ENCODE results near the gene BUD13. TPM values are rescaled to one million over a fixed set of nuclear protein-coding genes. Genes with fewer than 3 reads are reported as not detected.

Gene BUD13
- total and polyA plus RNA-seq, 4 donors: 10.0 to 14.9 (median 13.3) TPM

DNA sequence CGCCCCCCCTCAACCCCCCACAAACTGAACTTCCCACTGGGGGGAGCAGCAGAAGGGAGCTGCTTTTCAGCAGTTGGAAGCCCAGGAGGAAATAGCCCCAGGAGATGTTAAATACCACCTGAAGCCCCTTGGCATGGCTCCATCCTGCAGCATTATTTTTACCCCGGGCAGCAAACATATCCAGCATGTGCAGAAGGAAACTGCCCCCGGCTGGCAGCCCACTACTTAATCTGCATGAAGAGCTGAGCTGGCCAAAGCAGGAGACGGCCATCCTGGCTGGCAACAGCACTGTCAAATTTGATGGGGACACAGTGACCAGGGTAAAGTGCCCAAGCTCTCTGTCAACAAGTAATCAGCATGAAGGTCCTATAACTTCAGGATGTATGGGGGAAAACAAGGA is 32.0 kb downstream of the BUD13 start:
- no peak for TF ChIP-seq CTCF (IDR thresholded peaks at IDR 0.05; ENCODE audit: control extremely low read depth, extremely low read depth)
- WGBS, 2 donors: 41 to 61% methylated on average over 4 of the region's 4 CpGs
- Histone ChIP-seq H3K36me3 (ENCODE audit: control insufficient read depth in 4 of 4, insufficient read depth in 4 of 4, low read length in 4 of 4) (peaks cover 0 to 4% (median 2%) of the 10 kb centered on the region in 4 donors), H3K4me3 (no peak overlapping the region), H3K4me1 (ENCODE audit: control insufficient read depth in 5 of 5, insufficient read depth in 5 of 5, low read length in 5 of 5) (peaks cover 0 to 6% (median 0%) of the 10 kb centered on the region in 5 donors), H3K27ac (ENCODE audit: low read depth in 1 of 2, low read length in 1 of 2) (no peak overlapping the region), H3K9ac (ENCODE audit: insufficient read depth in 1 of 2, low read length in 2 of 2) (no peak overlapping the region), H3K27me3 (ENCODE audit: control insufficient read depth in 3 of 3, insufficient read depth in 3 of 3, low read length in 2 of 3) (no peaks in the 10 kb centered on the region), H3K9me3 (ENCODE audit: control insufficient read depth in 4 of 4, insufficient read depth in 3 of 4, low read length in 3 of 4) (no peaks in the 10 kb centered on the region)
- DNase-seq (no peak), ATAC-seq (ENCODE audit: insufficient read depth, low FRiP score) (no peak)

DNA sequence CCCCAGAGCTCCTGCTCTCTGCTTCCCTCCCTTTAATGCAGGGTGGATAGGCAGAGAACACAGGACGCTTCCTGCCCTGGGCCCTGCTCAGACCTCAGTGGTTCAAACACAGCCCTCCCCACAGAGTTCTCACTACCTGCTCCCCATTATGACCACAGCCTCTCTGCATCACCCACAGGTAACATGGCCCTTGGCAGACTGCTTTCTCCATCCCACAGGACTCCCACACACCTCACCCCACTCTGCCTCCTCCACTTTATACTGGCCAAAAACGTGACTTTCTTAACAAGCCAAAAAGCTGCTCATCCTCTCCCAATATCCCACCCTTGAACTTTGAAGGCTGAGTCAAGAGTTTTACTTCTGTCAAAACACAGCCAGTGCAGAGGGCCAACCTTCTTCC is 33.8 kb downstream of the BUD13 start:
- TF ChIP-seq CTCF (IDR thresholded peaks at IDR 0.05; ENCODE audit: control extremely low read depth, extremely low read depth): no peak
- no peaks in the 10 kb centered on the region for H3K27me3 ChIP-seq (ENCODE audit: control insufficient read depth in 3 of 3, insufficient read depth in 3 of 3, low read length in 2 of 3)
- H3K9ac ChIP-seq (ENCODE audit: insufficient read depth in 1 of 2, low read length in 2 of 2): no peak overlapping the region
- H3K9me3 ChIP-seq (ENCODE audit: control insufficient read depth in 4 of 4, insufficient read depth in 3 of 4, low read length in 3 of 4): no peaks in the 10 kb centered on the region
- no peak overlapping the region for H3K4me3 ChIP-seq
- 91 to 92% methylated on average over 2 of the region's 2 CpGs for WGBS, 2 donors
- H3K27ac ChIP-seq (ENCODE audit: low read depth in 1 of 2, low read length in 1 of 2): no peak overlapping the region
- no peak for DNase-seq
- H3K36me3 ChIP-seq (ENCODE audit: control insufficient read depth in 4 of 4, insufficient read depth in 4 of 4, low read length in 4 of 4): no peaks in the 10 kb centered on the region
- ATAC-seq (ENCODE audit: insufficient read depth, low FRiP score): no peak
- H3K4me1 ChIP-seq (ENCODE audit: control insufficient read depth in 5 of 5, insufficient read depth in 5 of 5, low read length in 5 of 5): peaks cover 0 to 6% (median 0%) of the 10 kb centered on the region in 5 donors

DNA sequence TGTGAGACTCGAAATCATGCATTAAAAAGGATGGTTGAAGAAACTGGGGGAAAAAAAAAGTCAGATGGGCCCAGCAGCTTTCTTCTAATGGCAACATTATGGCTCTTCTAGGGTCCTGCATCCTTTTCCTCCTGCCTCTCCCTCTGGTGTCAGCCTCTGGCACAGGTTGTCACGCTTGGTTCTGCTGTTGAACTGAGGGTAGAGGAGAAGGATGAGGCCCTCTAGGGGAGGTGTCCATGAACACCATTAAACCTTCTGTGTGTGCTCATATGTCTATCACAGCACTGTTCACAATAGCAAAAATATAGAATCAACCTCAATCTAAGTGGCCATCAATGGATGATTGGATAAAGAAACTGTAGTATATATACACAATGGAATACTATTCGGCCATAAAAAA is 36.0 kb downstream of the BUD13 start:
- Histone ChIP-seq H3K4me3 (no peak overlapping the region), H3K27ac (ENCODE audit: low read depth in 1 of 2, low read length in 1 of 2) (no peak overlapping the region), H3K36me3 (ENCODE audit: control insufficient read depth in 4 of 4, insufficient read depth in 4 of 4, low read length in 4 of 4) (no peaks in the 10 kb centered on the region), H3K9ac (ENCODE audit: insufficient read depth in 1 of 2, low read length in 2 of 2) (no peak overlapping the region), H3K27me3 (ENCODE audit: control insufficient read depth in 3 of 3, insufficient read depth in 3 of 3, low read length in 2 of 3) (no peaks in the 10 kb centered on the region), H3K9me3 (ENCODE audit: control insufficient read depth in 4 of 4, insufficient read depth in 3 of 4, low read length in 3 of 4) (no peaks in the 10 kb centered on the region), H3K4me1 (ENCODE audit: control insufficient read depth in 5 of 5, insufficient read depth in 5 of 5, low read length in 5 of 5) (peaks cover 0 to 6% (median 0%) of the 10 kb centered on the region in 5 donors)
- WGBS, 2 donors: 87 to 91% methylated on average over 3 of the region's 3 CpGs
- ATAC-seq (ENCODE audit: insufficient read depth, low FRiP score): no peak
- TF ChIP-seq CTCF (IDR thresholded peaks at IDR 0.05; ENCODE audit: control extremely low read depth, extremely low read depth): no peak
- no peak for DNase-seq

GRCh38 chr11:116733969-116734508 is 38.7 kb downstream of the BUD13 start:
- no peak overlapping the region for H3K27ac ChIP-seq (ENCODE audit: low read depth in 1 of 2, low read length in 1 of 2)
- H3K4me1 ChIP-seq (ENCODE audit: control insufficient read depth in 5 of 5, insufficient read depth in 5 of 5, low read length in 5 of 5): peaks cover 0 to 11% (median 0%) of the 10 kb centered on the region in 5 donors
- peaks cover 0 to 5% (median 0%) of the 10 kb centered on the region in 3 donors for H3K27me3 ChIP-seq (ENCODE audit: control insufficient read depth in 3 of 3, insufficient read depth in 3 of 3, low read length in 2 of 3)
- ATAC-seq (ENCODE audit: insufficient read depth, low FRiP score) (no peak), DNase-seq (no peak)
- no peak for TF ChIP-seq CTCF (IDR thresholded peaks at IDR 0.05; ENCODE audit: control extremely low read depth, extremely low read depth)
- 50 to 76% methylated on average over 11 of the region's 11 CpGs for WGBS, 2 donors
- H3K36me3 ChIP-seq (ENCODE audit: control insufficient read depth in 4 of 4, insufficient read depth in 4 of 4, low read length in 4 of 4): no peaks in the 10 kb centered on the region
- no peak overlapping the region for H3K4me3 ChIP-seq
- H3K9me3 ChIP-seq (ENCODE audit: control insufficient read depth in 4 of 4, insufficient read depth in 3 of 4, low read length in 3 of 4): no peaks in the 10 kb centered on the region
- H3K9ac ChIP-seq (ENCODE audit: insufficient read depth in 1 of 2, low read length in 2 of 2): no peak overlapping the region
